K562 (cell line): ENCODE results near the gene ERICH6. TPM values are rescaled to one million over a fixed set of nuclear protein-coding genes. Genes with fewer than 3 reads are reported as not detected.

Experiments used
- CBX3 ChIP-seq, 2 experiments: IDR thresholded peaks; 1 replicate in 1 of 2; 2 replicates in 1 of 2; pipeline ENCODE4 v1.6.1; 2012; ENCODE audit warnings: inconsistent platforms in 2 of 2, low read length in 2 of 2, borderline replicate concordance in 1 of 2, control low read depth in 1 of 2
- CBX5 ChIP-seq: IDR thresholded peaks from 2 replicates; pipeline ENCODE4 v1.6.1; 2014; ENCODE audit warnings: low read depth, borderline replicate concordance
- EHMT2 ChIP-seq: fragments of 450-650 bp; IDR thresholded peaks from 2 replicates; pipeline ENCODE4 v1.6.1; 2018; ENCODE audit warnings: antibody characterized with exemption
- FOXM1 ChIP-seq, 2 experiments: fragments of 450-650 bp in 1 of 2; sonication (generic) in 1 of 2; formaldehyde crosslinking in 1 of 2; IDR thresholded peaks; 2 replicates each; pipeline versions ENCODE4 v1.6.1 to v1.9.0; 2017 to 2022; ENCODE audit warnings: low read depth in 2 of 2, mild to moderate bottlenecking in 2 of 2, missing genetic modification reagents in 1 of 2, moderate library complexity in 1 of 2
- TRIM24 ChIP-seq, 2 experiments: fragments of 450-650 bp; IDR thresholded peaks; 2 replicates each; pipeline ENCODE4 v1.6.1; 2016
- TRIM28 ChIP-seq: fragments of 450-650 bp; IDR thresholded peaks from 2 replicates; pipeline ENCODE4 v1.6.1; 2017
- ZFP1 ChIP-seq: fragments of 450-650 bp; formaldehyde crosslinking; IDR thresholded peaks from 2 replicates; pipeline ENCODE4 v1.4.0; 2020; ENCODE audit warnings: mild to moderate bottlenecking, mixed read lengths
- ZNF274 ChIP-seq: IDR thresholded peaks from 2 replicates; pipeline ENCODE4 v1.6.1; 2011; ENCODE audit warnings: low read depth, mild to moderate bottlenecking, low read length, moderate library complexity, borderline replicate concordance
- ZNF384 ChIP-seq: IDR thresholded peaks from 2 replicates; pipeline ENCODE4 v1.6.1; 2012; ENCODE audit warnings: low read depth, low read length, improper control_type of control experiment
- polyA plus RNA-seq, 8 experiments: library from polyadenylated mRNA; depleted of rRNA in 4 of 8; stranded (reverse) in 5 of 8; unstranded in 3 of 8; fragments of >200 nt; fragmentation: Nextera tagmentation in 2 of 8; fragmentation: Illumina TruSeq in 1 of 8; extraction: Ambion mirVana in 2 of 8; extraction: Trizol in 1 of 8; gene quantifications; 2 replicates each; pipeline versions ENCODE4 v1.2.1 to v1.2.3, GENCODE V29; 2011 to 2014; ENCODE audit warnings: inconsistent platforms in 1 of 8, missing spikeins in 1 of 8
- total RNA-seq, 7 experiments: library from RNA; depleted of rRNA in 6 of 7; stranded (reverse); fragments of >200 nt in 6 of 7; fragmentation: Illumina TruSeq in 2 of 7; extraction: Trizol in 2 of 7; gene quantifications; 2 replicates each; pipeline versions ENCODE4 v1.2.1 to v1.2.3, GENCODE V29; 2011 to 2021; ENCODE audit warnings: low replicate concordance in 1 of 7
- TF ChIP-seq, protein P1 (sequence below), 2 experiments: fragments of 450-650 bp; formaldehyde crosslinking in 1 of 2; IDR thresholded peaks; 2 replicates each; pipeline versions ENCODE4 v1.4.0 to v1.6.1; 2014 to 2020; ENCODE audit warnings: mild to moderate bottlenecking in 2 of 2, borderline replicate concordance in 1 of 2, low read depth in 1 of 2
- TF ChIP-seq, protein P2 (sequence below): IDR thresholded peaks from 2 replicates; pipeline ENCODE4 v1.6.1; 2012; ENCODE audit warnings: low read depth, low read length, improper control_type of control experiment, borderline replicate concordance

Gene ERICH6
- total and polyA plus RNA-seq, 9 of the 15 experiments (the other 6 are each of a cell fraction or from before 2014, with no cell fraction given): not detected

DNA sequence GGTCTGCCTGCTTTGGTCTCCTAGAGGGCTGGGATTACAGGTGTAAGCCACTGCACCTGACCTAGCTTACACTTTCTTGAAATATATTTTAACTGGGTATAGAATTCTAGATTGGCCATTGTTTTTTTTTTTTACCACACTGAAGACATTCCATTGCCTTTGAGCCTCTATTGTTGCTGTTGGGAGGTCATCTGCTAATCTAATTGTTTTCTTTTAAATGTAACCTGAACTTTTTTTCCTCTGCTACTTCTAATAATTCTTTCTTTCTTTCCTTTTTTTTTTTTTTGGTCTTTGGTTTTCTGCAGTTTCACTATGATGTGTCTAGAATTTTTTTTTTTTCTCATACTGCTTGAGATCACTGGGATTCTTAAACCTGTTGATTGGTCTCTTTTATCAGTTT is 28.1 kb downstream of the ERICH6 start (continued):
- TF ChIP-seq, protein P1, sequence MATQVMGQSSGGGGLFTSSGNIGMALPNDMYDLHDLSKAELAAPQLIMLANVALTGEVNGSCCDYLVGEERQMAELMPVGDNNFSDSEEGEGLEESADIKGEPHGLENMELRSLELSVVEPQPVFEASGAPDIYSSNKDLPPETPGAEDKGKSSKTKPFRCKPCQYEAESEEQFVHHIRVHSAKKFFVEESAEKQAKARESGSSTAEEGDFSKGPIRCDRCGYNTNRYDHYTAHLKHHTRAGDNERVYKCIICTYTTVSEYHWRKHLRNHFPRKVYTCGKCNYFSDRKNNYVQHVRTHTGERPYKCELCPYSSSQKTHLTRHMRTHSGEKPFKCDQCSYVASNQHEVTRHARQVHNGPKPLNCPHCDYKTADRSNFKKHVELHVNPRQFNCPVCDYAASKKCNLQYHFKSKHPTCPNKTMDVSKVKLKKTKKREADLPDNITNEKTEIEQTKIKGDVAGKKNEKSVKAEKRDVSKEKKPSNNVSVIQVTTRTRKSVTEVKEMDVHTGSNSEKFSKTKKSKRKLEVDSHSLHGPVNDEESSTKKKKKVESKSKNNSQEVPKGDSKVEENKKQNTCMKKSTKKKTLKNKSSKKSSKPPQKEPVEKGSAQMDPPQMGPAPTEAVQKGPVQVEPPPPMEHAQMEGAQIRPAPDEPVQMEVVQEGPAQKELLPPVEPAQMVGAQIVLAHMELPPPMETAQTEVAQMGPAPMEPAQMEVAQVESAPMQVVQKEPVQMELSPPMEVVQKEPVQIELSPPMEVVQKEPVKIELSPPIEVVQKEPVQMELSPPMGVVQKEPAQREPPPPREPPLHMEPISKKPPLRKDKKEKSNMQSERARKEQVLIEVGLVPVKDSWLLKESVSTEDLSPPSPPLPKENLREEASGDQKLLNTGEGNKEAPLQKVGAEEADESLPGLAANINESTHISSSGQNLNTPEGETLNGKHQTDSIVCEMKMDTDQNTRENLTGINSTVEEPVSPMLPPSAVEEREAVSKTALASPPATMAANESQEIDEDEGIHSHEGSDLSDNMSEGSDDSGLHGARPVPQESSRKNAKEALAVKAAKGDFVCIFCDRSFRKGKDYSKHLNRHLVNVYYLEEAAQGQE (IDR thresholded peaks at IDR 0.05; ENCODE audit: borderline replicate concordance): no peak
- TF ChIP-seq, protein P1 (CRISPR knock-in tag; IDR thresholded peaks at IDR 0.05; ENCODE audit: low read depth): no peak
- TF ChIP-seq FOXM1 (IDR thresholded peaks at IDR 0.05; ENCODE audit: low read depth) (peak; percentile 75), FOXM1 (CRISPR knock-in tag; IDR thresholded peaks at IDR 0.05; ENCODE audit: low read depth) (no peak), ZNF274 (no peak), TRIM24 (IDR thresholded peaks at IDR 0.05) (peak; percentile 84 to 89), CBX3 (IDR thresholded peaks at IDR 0.05; ENCODE audit: borderline replicate concordance in 1 of 2, low read length in 2 of 2) (peak in 1 of 2 experiments; percentile 99; a peak in 2 of 3 replicates), CBX5 (peak; percentile 94), ZNF384 (peak; percentile 88), ZFP1 (CRISPR knock-in tag) (peak; percentile 91), EHMT2 (peak; percentile 23; the same call in 1 of the 2 replicates), TRIM28 (peak; percentile 98)
- TF ChIP-seq, protein P2, sequence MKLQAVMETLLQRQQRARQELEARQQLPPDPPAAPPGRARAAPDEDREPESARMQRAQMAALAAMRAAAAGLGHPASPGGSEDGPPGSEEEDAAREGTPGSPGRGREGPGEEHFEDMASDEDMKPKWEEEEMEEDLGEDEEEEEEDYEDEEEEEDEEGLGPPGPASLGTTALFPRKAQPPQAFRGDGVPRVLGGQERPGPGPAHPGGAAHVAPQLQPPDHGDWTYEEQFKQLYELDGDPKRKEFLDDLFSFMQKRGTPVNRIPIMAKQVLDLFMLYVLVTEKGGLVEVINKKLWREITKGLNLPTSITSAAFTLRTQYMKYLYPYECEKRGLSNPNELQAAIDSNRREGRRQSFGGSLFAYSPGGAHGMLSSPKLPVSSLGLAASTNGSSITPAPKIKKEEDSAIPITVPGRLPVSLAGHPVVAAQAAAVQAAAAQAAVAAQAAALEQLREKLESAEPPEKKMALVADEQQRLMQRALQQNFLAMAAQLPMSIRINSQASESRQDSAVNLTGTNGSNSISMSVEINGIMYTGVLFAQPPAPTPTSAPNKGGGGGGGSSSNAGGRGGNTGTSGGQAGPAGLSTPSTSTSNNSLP: no peak
